Hepatic stellate cell (primary cell): ENCODE measurements around the gene MCOLN1.
"Not testable (repeated sequence)": the region's sequence is repeated elsewhere in the genome, so short reads cannot be mapped to it uniquely, and the experiment has no call there.

Experiments
- DNase-seq: peaks from one replicate; pipeline ENCODE4 v3.0.0; 2011; ENCODE audit warnings: low spot score

Gene MCOLN1

GRCh38 chr19:7524992-7525739 is 2.7 kb downstream of the MCOLN1 start:
- DNase-seq = no peak

GRCh38 chr19:7526059-7526929 is 3.9 kb downstream of the MCOLN1 start:
- no peak for DNase-seq

- DNase-seq = no peak
Observed at GRCh38 chr19:7527516-7528191, 5.2 kb downstream of the MCOLN1 start.

DNA sequence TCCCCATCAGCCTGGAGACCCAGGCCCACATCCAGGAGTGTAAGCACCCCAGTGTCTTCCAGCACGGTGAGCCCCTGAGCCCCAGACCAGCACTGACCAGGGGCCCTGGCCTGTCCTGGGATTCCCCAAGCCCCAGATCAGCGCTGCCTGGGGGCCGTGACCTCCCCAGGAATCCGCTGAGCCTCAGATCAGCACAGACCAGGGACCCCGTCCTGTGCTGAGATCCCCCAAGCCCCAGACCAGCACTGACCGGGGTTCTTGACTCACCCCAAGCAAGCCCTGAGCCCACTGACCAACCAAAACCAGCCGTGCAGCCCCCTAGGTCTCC is 5.7 kb downstream of the MCOLN1 start:
- no peak for DNase-seq

- DNase-seq = no peak
Observed at GRCh38 chr19:7528522-7529245, 6.3 kb downstream of the MCOLN1 start.

- DNase-seq = no peak
Observed at GRCh38 chr19:7529246-7529600, 6.8 kb downstream of the MCOLN1 start.

GRCh38 chr19:7529610-7530490 is 7.4 kb downstream of the MCOLN1 start:
- DNase-seq = no peak

DNA sequence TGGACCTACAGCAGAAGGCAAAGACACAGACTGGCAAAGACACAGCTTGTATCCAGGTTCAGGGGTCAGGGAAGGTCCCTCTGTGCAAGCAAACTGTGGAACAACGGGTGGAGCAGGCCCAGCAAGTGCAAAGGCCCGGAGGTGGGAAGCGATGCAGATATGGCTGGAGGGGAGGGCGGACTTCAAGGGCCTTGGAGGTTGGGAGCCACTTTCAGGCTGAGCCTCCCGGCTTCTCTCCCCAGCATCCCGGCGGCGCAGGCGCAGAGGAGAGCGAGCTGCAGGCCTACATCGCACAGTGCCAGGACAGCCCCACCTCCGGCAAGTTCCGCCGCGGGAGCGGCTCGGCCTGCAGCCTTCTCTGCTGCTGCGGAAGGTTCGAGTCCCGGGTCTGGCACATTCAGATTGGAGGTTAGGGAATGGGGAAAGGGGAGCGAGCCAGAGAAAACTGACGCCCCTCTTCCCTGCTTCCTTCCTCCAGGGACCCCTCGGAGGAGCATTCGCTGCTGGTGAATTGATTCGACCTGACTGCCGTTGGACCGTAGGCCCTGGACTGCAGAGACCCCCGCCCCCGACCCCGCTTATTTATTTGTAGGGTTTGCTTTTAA is 11.0 kb downstream of the MCOLN1 start:
- DNase-seq = peak; percentile 78

DNA sequence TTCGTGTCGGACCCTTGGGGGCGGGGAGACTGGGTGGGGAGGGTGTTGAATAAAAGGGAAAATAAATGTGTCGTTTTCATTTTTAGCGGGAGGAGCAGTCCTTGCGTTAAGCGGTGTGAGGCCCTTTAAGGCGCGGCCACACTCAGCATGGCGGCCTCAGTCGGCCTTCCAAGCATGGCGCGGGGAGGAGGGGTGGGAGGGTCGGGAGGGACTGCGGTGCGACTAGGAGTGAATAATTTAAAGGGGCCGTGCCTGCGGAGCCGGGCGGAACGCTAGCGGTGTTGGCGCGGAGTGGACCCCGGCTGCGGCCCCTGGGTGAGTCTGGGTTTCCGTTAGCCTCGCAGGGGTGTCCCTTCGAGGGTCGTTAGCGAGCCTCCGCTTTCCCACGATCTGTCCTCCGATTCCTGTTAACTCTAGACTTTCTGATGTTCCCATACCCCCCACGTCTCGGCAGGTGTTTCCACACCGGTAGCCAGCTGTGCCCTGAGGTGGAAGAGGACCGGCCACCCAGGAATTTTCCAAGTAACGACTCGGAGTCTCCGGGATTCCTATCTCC is 11.6 kb downstream of the MCOLN1 start:
- DNase-seq = peak; percentile 97

DNA sequence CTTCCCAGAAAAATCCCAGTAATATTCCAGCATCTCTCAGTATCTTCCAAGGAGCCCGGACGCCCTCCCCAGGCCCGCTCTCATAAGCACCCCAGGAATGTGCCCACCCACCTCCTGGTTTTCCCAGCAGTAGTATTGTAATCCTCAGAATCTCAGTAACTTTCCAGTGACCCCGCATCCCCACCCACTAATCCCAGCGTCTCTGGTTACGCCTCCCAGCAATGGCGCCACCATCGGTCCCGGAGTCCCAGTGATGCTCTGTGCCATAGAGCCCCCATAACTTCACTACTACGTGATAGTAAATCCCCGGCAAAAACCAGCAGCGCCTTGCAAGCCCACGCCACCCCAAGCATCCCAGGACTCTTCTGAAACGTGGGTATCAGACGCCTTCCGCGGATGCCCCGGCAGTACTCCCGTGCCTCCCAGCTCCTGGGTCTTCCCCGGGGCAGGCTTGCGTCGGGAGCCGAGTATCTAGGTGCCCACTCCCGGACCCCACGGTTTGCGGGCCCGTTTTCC is 12.2 kb downstream of the MCOLN1 start:
- peak; percentile 96 for DNase-seq

- DNase-seq = peak; percentile 98
Observed at GRCh38 chr19:7535047-7535997, 12.9 kb downstream of the MCOLN1 start, which contains the start of gene PNPLA6. Gene PNPLA6, plus strand, starts transcription at chr19:7535717. Its CDS starts 72 bp downstream, at chr19:7535789.

- no peak for DNase-seq
Observed at GRCh38 chr19:7535998-7536695, 13.7 kb downstream of the MCOLN1 start.

DNA sequence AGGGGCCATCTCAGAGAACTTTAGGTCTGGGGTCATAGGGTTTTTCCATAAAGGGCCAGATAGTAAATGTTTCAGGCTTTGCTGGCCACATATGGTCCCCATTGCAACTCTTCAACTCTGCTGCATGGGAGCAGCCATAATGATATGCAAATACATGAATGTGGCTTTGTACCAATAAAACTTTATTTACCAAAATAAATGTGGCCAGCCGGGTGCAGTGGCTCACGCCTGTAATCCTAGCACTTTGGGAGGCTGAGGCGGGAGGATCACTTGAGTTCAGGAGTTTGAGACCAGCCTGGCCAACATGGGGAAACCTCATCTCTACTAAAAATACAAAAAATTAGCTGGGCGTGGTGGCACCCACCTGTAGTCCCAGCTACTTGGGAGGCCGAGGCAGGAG is 16.6 kb downstream of the MCOLN1 start:
- DNase-seq = not testable (repeated sequence)

DNA sequence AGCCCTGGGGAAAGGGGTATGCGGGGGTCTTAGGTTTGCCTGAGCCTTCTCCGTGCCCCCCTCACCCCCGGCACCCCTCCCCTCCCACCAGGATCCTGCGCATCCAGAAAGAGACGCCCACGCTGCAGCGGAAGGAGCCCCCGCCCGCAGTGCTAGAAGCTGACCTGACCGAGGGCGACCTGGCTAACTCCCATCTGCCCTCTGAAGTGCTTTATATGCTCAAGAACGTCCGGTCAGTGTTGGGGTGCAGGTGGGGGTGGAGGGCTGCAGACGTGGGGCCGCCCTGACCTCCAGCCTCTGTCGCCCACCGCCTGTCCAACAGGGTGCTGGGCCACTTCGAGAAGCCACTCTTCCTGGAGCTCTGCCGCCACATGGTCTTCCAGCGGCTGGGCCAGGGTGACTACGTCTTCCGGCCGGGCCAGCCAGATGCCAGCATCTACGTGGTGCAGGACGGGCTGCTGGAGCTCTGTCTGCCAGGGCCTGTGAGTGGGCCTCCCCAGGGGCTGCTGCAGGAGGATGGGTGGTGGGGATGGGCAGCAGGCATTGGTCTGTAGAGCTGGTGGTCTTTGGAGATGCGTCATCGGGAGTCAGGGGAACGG is 17.5 kb downstream of the MCOLN1 start:
- no peak for DNase-seq

GRCh38 chr19:7540761-7541474 is 18.5 kb downstream of the MCOLN1 start:
- DNase-seq = no peak

GRCh38 chr19:7541475-7541824 is 19.0 kb downstream of the MCOLN1 start:
- DNase-seq = no peak

DNA sequence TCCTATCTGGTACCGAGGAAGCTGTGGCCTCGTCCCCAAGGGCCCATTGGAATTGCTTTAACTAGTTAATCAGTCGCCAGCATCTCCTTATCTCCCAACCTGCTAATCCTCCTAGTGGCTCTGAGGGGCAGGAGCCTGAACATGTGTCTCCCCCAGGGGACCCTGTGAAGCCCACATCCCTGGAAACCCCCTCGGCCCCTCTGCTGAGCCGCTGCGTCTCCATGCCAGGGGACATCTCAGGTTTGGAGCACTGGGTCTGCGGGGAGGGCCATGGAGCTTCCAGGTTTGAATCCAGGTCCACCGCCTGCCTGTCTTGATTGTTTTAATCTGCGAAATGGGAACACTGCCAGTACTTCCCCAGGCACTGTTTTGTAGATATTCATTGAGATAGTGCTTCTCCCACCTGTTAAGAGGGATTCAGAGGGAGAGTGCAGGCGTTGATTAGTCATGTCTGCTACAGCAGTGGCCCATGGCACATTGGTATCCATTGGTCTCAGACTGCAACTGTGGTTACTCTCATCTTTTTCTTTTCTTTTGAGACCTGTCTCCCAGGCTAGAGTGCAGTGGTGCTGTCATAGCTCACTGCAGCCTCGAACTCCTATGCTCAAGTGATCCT is 19.5 kb downstream of the MCOLN1 start:
- DNase-seq = no peak
